Activated CD4-positive, alpha-beta T cell treated with anti-CD3 and anti-CD28 coated beads for 48 hours (primary cell): ENCODE data around the gene LGALS8.
"Not testable (repeated sequence)": the region's sequence is repeated elsewhere in the genome, so short reads cannot be mapped to it uniquely, and the experiment has no call there.

ENCODE experiments used
- DNase-seq: peaks from one replicate; pipeline ENCODE4 v3.0.0-alpha.2; 2020

LGALS8 gene

GRCh38 chr1:236523704-236524141 is at the start of gene LGALS8:
Gene LGALS8, plus strand, starts transcription at chr1:236523982. Its CDS starts 2,089 bp downstream, at chr1:236526071.
- DNase-seq = peak; percentile 94

GRCh38 chr1:236476019-236476418 is 47.8 kb upstream of the LGALS8 start:
- DNase-seq = no peak

DNA sequence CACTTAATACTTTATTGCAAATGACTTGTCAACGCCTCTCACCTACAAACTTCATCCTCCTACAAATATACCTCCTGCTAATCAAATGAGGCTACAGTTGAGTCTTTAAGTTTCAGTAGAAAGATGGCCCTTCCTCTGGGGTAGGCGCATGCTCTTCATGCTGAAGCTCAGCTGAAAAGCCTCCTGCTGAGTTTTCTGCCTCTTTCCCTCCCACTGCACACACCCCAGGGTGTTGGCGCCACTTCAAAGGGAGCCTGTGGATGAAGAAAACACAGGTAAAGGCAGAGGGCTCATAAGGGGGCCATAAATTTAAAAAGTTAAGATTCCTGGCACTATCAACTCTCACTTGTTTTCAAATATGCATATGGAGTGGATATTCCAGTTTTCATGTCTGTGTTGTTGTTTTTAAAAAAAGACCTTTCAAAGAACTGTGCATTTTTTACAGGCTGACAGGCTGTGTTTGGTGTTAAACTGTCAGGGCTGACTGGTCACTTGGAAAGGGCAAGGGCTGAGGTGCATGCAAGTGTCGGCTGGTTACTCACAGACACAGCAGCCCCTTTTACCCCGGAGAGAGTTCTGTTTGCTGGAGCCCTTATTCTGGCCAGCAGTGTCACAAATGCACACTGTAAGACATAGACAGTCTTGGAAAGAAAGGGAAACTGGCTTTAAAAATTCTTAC is 42.9 kb upstream of the LGALS8 start:
- DNase-seq = no peak

GRCh38 chr1:236484310-236484971 is 39.3 kb upstream of the LGALS8 start:
- DNase-seq = no peak

GRCh38 chr1:236486356-236487002 is 37.3 kb upstream of the LGALS8 start:
- DNase-seq = no peak

- not testable (repeated sequence) for DNase-seq
Measured at GRCh38 chr1:236489161-236489560, 34.6 kb upstream of the LGALS8 start.

- DNase-seq = no peak
Measured at GRCh38 chr1:236489710-236490377, 33.9 kb upstream of the LGALS8 start.

- DNase-seq = no peak
Measured at GRCh38 chr1:236491469-236492136, 32.2 kb upstream of the LGALS8 start.

DNA sequence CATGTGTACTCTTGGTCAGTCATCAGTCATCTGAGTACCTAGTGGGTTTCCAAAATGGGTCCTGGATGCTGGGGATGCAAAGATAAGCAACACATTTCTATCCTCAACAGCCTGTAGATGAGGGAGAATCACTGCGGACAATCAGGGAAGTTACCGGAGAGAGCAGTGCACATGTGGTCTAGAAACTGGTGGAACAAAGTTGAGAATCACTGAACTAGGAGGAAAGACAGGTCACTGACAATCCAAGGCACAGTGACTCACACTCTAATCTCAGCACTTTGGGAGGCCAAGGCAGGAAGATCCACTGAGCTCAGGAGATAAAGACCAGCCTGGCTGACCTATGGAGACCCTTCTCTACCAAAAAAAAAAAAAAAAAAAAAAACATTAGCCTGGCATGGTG is 31.4 kb upstream of the LGALS8 start:
- DNase-seq = no peak

DNA sequence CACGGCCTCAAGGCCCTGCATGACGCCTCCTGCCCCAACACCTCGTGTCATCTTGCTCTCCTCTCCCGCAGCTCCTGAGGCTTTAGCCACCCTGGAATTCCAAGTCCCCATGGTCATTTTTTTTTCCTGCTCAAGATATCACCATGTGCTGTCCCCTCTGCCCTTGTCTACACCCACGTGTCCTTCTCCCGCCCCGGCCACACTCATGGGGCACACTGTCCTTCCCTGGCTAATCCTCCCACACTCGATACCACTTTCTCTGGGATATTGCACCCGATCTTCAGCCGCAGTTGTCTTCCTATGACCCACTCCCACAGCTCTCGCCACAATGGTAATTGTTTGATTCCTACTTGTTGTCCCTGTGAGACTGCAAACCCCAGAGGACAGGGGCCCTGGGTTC is 29.7 kb upstream of the LGALS8 start:
- no peak for DNase-seq

GRCh38 chr1:236494586-236495466 is 29.0 kb upstream of the LGALS8 start:
- DNase-seq = no peak

DNA sequence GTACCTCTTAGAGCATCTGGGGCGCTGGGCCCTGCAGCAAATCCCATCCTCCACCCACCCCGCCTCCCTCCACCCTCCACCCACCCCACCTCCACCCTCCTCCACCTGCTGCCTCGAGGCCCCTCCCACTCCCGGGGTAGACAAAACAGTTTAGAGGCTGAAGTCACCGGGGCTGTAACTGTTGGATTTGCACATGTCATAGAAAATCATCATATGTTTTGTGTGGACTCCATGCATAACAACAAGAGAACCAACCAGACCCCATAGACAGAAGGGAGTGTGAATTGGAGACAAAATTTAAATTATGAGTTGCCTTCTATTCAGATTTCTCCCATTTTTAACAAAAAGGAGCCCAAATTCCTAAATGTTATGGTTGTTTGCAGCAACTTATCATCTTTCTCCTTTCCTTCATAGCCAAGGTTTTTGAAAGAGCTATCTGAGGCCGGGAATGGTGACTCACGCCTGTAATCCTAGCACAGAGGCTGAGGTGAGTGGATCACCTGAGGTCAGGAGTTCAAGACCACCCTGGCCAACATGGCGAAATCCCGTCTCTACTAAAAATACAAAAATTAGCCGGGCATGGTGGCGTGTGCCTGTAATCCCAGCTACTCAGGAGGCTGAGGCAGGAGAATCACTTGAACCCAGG is 28.2 kb upstream of the LGALS8 start:
- no peak for DNase-seq

DNA sequence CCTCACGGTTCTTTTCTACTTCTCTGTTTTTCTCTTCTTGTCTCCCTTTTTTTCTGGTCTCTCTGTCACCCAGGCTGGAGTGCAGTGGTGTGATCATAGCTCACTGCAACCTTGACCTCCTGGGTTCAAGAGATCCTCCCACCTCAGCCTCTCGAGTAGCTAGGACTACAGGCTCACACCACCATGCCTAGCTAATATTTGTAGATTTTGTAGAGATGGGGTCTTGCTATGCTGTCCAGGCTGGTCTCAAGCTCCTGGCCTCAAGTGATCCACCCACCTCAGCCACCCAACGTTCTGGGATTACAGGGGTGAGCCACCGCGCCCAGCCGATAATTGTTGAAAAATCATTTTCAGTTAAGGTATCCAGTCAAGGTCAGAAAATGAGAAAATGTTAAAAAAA is 25.9 kb upstream of the LGALS8 start:
- DNase-seq = no peak

- DNase-seq = no peak
Measured at GRCh38 chr1:236501093-236501492, 22.7 kb upstream of the LGALS8 start.

DNA sequence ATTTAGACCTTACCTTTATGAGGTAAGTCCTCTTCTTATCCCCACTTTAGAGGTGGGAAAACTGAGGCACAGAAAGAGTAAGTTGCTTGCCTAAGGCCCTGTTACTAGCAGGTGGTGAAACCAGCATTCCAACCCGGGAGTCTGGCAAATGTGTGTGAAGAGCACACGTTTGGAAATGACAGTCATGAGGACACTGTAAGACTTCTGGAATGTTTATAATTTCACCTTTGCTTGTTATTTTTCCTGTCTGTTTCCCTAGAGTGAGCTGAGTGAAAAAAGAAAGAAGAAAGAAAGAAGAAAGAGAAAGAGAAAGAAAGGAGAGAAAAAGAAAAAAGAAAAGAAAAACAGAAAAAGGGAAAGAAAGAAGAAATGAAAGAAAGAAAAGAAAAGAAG is 21.2 kb upstream of the LGALS8 start:
- DNase-seq = no peak

DNA sequence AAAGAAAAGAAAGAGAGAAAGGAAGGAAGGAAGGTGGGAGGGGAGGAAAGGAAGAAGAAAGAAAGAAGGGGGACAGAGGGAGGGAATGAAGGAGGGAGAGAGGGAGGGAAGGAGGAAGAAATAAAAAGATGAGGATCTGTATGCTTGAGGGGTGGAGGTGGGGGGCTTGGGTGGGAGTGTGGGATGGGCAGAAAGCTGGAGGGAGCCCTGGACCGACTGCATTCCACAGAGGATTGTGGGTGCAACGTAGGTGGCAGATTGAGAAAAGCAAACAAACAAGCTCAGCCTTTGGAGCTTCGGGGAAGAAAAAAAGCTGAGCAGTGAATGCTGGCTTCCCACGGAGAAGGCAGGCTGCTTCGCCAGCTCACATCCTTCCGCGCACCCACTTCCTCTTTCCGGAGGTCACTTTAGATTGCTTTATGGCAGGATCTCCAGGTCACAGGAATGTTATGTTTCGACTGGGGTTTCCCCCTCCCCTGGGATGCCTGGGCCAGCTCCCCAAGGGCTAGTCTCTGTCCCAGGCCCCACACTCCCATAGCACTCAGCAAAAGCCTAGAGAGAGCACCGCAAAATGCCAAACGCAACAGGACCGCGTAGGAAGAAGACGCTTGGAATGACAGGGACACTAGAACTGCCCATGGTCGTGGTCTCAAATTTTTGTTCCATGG is 20.7 kb upstream of the LGALS8 start:
- DNase-seq = peak; percentile 18

DNA sequence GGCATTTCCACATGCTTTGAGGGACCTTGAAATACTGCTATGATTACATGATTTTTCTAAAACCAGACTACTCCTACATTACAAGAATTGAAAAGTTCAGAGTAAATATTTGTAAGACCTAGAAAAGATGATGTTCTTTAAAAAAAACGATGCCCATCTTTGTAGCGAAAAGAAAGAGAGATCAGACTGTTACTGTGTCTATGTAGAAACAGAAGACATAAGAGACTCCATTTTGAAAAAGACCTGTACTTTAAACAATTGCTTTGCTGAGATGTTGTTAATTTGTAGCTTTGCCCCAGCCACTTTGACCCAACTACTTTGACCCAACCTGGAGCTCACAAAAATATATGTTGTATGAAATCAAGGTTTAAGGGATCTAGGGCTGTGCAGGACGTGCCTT is 19.4 kb upstream of the LGALS8 start:
- DNase-seq = not testable (repeated sequence)

GRCh38 chr1:236507022-236507700 is 16.6 kb upstream of the LGALS8 start:
- no peak for DNase-seq

- no peak for DNase-seq
Measured at GRCh38 chr1:236508593-236509027, 15.2 kb upstream of the LGALS8 start.

DNA sequence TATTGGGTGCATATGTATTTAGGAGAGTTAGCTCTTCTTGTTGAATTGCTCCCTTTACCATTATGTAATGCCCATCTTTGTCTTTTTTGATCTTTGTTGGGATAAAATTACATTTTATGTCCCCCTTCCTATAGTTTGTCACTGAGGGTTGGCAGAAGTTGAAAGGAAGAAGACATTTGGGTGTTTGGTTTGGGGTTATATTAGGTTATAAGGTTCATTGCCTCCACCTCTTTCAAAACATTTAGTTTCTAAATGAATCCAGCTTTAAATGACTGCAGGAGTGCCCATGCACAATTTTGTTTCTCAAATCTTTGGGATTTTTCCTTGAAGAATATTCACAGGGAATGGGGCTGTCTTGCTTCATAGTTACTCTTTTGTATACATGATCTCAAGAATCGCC is 14.6 kb upstream of the LGALS8 start:
- no peak for DNase-seq
